GM21360 (cell line): ENCODE measurements around the gene TLE5.
"Not testable (repeated sequence)": the region's sequence is repeated elsewhere in the genome, so short reads cannot be mapped to it uniquely, and the experiment has no call there.

Source experiments
- ATAC-seq: cut with Tn5 transposase; IDR thresholded peaks from one replicate; pipeline ENCODE4 v1.9.1; 2021; ENCODE audit warnings: mild to moderate bottlenecking, moderate library complexity; ENCODE audit not compliant: unreplicated experiment

The TLE5 gene

GRCh38 chr19:3027981-3028304 is 34.4 kb downstream of the TLE5 start:
- no peak for ATAC-seq

GRCh38 chr19:3027292-3027691 is 35.0 kb downstream of the TLE5 start:
- no peak for ATAC-seq

GRCh38 chr19:3026768-3027167 is 35.5 kb downstream of the TLE5 start:
- no peak for ATAC-seq

GRCh38 chr19:3025549-3025886 is 36.8 kb downstream of the TLE5 start:
- ATAC-seq = no peak

GRCh38 chr19:3024870-3025548 is 37.3 kb downstream of the TLE5 start:
- ATAC-seq = no peak

GRCh38 chr19:3024509-3024869 is 37.8 kb downstream of the TLE5 start:
- ATAC-seq = no peak

GRCh38 chr19:3020321-3020960 is 41.9 kb downstream of the TLE5 start:
- no peak for ATAC-seq

- no peak for ATAC-seq
Observed at GRCh38 chr19:3019211-3019854, 43.0 kb downstream of the TLE5 start.

GRCh38 chr19:3017923-3018322 is 44.4 kb downstream of the TLE5 start:
- no peak for ATAC-seq

GRCh38 chr19:3015126-3016057 is 46.9 kb downstream of the TLE5 start:
- no peak for ATAC-seq

GRCh38 chr19:3014135-3014534 is 48.2 kb downstream of the TLE5 start:
- ATAC-seq = no peak

GRCh38 chr19:3013263-3013725 is 49.0 kb downstream of the TLE5 start:
- ATAC-seq = no peak

- no peak for ATAC-seq
Observed at GRCh38 chr19:3012621-3013262, 49.6 kb downstream of the TLE5 start.

GRCh38 chr19:3012059-3012458 is 50.2 kb downstream of the TLE5 start:
- not testable (repeated sequence) for ATAC-seq

GRCh38 chr19:3010871-3011270 is 51.4 kb downstream of the TLE5 start:
- ATAC-seq = no peak

GRCh38 chr19:3008994-3009393 is 53.3 kb downstream of the TLE5 start:
- no peak for ATAC-seq

- ATAC-seq = no peak
Observed at GRCh38 chr19:3007975-3008374, 54.3 kb downstream of the TLE5 start.

- no peak for ATAC-seq
Observed at GRCh38 chr19:3006075-3006767, 56.1 kb downstream of the TLE5 start.

GRCh38 chr19:3005345-3005744 is 57.0 kb downstream of the TLE5 start:
- no peak for ATAC-seq

GRCh38 chr19:3004522-3004921 is 57.8 kb downstream of the TLE5 start:
- ATAC-seq = no peak
